HepG2 (cell line): ENCODE measurements around the gene DCP1B. TPM values are rescaled to one million over a fixed set of nuclear protein-coding genes. Genes with fewer than 3 reads are reported as not detected.

Source experiments
- HNF4G ChIP-seq, 2 experiments: sonication (generic) in 1 of 2; formaldehyde crosslinking in 1 of 2; IDR thresholded peaks; 2 replicates each; pipeline versions ENCODE4 v1.4.0 to v1.6.1; 2011 to 2020; ENCODE audit warnings: borderline replicate concordance in 2 of 2, low read depth in 2 of 2, mild to moderate bottlenecking in 2 of 2, low read length in 1 of 2, missing genetic modification reagents in 1 of 2, moderate library complexity in 1 of 2
- HOXA9 ChIP-seq: sonication (generic); formaldehyde crosslinking; IDR thresholded peaks from 2 replicates; pipeline ENCODE4 v1.8.1; 2022; ENCODE audit warnings: missing genetic modification reagents, mild to moderate bottlenecking, moderate library complexity, borderline replicate concordance
- KAT8 ChIP-seq: IDR thresholded peaks from 2 replicates; pipeline ENCODE4 v1.6.1; 2016; ENCODE audit warnings: missing genetic modification reagents, missing compliant biosample characterization
- SMYD3 ChIP-seq: sonication (generic); formaldehyde crosslinking; IDR thresholded peaks from 2 replicates; pipeline ENCODE4 v1.8.1; 2023; ENCODE audit warnings: mild to moderate bottlenecking, missing genetic modification reagents
- TBX2 ChIP-seq: sonication (generic); formaldehyde crosslinking; IDR thresholded peaks from 2 replicates; pipeline ENCODE4 v1.5.0; 2020; ENCODE audit warnings: missing genetic modification reagents, mild to moderate bottlenecking, borderline replicate concordance
- YEATS4 ChIP-seq: sonication (generic); formaldehyde crosslinking; IDR thresholded peaks from 2 replicates; pipeline ENCODE4 v1.4.0; 2020; ENCODE audit warnings: missing genetic modification reagents, borderline replicate concordance
- ZNF138 ChIP-seq: sonication (generic); formaldehyde crosslinking; IDR thresholded peaks from 2 replicates; pipeline ENCODE4 v1.5.0; 2020; ENCODE audit warnings: mild to moderate bottlenecking, low read depth, missing genetic modification reagents
- ZNF33B ChIP-seq: sonication (generic); formaldehyde crosslinking; IDR thresholded peaks from 2 replicates; pipeline ENCODE4 v1.5.1; 2020; ENCODE audit warnings: mild to moderate bottlenecking, missing genetic modification reagents
- ZNF83 ChIP-seq: sonication (generic); formaldehyde crosslinking; IDR thresholded peaks from 2 replicates; pipeline ENCODE4 v1.4.0; 2020; ENCODE audit warnings: missing genetic modification reagents, mild to moderate bottlenecking, borderline replicate concordance
- polyA plus RNA-seq, 8 experiments: library from polyadenylated mRNA; depleted of rRNA in 3 of 8; stranded (reverse) in 7 of 8; unstranded in 1 of 8; fragments of >200 nt; fragmentation: Illumina TruSeq in 4 of 8; extraction: Trizol in 4 of 8; gene quantifications; 2 replicates each; pipeline versions ENCODE4 v1.2.1 to v1.2.3, GENCODE V29; 2011 to 2016; ENCODE audit warnings: low read depth in 4 of 8, missing spikeins in 1 of 8, mixed read lengths in 1 of 8; ENCODE audit not compliant: insufficient read depth in 1 of 8
- total RNA-seq, 5 experiments: library from RNA; depleted of rRNA; stranded (reverse); fragments of >200 nt; fragmentation: Illumina TruSeq; extraction: Trizol; gene quantifications; 2 replicates each; pipeline ENCODE4 v1.2.3, GENCODE V29; 2016; ENCODE audit warnings: low read depth in 1 of 5
- TF ChIP-seq, protein P1 (sequence below): sonication (generic); formaldehyde crosslinking; IDR thresholded peaks from 2 replicates; pipeline ENCODE4 v1.4.0; 2020; ENCODE audit warnings: missing genetic modification reagents
- TF ChIP-seq, protein P2 (sequence below), 2 experiments: sonication (generic) in 1 of 2; formaldehyde crosslinking in 1 of 2; IDR thresholded peaks; 2 replicates each; pipeline versions ENCODE4 v1.4.0 to v1.6.1; 2018 to 2020; ENCODE audit warnings: missing genetic modification reagents in 2 of 2, borderline replicate concordance in 1 of 2, low read depth in 1 of 2, mild to moderate bottlenecking in 1 of 2, missing biosample characterization in 1 of 2
- TF ChIP-seq, protein P3 (sequence below): sonication (generic); formaldehyde crosslinking; IDR thresholded peaks from 2 replicates; pipeline ENCODE4 v1.4.0; 2020; ENCODE audit warnings: missing genetic modification reagents
- TF ChIP-seq, protein P4 (sequence below): sonication (generic); formaldehyde crosslinking; IDR thresholded peaks from 2 replicates; pipeline ENCODE4 v1.5.0; 2020; ENCODE audit warnings: mild to moderate bottlenecking, missing genetic modification reagents
- TF ChIP-seq, protein P5 (sequence below): sonication (generic); formaldehyde crosslinking; IDR thresholded peaks from 2 replicates; pipeline ENCODE4 v1.4.0; 2020; ENCODE audit warnings: missing genetic modification reagents

DCP1B gene
- total and polyA plus RNA-seq, 2 of the 13 experiments (the other 11 are each of a cell fraction or from before 2014, with no cell fraction given) = 11.4 to 27.2 TPM

DNA sequence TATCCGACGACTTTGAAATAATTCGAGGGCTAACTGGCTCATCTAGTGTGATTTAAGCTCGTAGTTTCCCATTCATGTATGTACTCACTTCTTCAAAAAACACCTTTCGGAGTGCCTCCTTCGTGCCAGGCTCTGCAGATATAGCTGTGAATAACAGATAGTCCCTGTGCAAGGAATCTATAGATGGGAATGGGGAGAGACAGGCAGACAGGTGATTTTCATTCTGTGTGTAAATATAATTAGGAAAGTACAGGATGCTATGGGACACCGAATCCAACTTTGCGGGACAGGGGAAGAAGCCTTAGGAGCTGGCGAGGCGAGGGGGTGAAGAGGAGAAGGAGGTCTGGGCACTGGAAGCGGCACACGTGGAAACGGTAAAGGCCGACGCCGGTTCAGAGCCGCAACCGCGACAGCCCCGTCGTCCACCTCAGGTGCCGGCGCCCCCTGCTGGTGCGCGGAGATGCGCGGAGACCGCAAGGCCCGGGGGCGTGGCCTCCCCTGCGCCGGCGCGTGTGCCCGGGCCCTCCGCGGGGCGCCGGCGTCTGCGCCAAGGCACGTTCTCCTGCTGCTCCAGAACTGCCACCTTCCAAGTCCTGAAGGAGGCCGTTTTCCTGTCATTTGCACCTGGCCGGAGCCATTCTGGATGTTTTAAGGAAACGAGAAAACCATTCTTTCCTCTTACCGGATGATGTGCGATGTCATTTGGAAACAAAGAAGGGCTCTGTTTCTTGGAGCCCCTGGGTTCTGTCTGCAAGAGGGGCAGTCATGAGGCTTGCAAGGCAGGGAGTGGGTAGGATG lies 30.6 kb upstream of the DCP1B start (continued):
- TF ChIP-seq, protein P1, sequence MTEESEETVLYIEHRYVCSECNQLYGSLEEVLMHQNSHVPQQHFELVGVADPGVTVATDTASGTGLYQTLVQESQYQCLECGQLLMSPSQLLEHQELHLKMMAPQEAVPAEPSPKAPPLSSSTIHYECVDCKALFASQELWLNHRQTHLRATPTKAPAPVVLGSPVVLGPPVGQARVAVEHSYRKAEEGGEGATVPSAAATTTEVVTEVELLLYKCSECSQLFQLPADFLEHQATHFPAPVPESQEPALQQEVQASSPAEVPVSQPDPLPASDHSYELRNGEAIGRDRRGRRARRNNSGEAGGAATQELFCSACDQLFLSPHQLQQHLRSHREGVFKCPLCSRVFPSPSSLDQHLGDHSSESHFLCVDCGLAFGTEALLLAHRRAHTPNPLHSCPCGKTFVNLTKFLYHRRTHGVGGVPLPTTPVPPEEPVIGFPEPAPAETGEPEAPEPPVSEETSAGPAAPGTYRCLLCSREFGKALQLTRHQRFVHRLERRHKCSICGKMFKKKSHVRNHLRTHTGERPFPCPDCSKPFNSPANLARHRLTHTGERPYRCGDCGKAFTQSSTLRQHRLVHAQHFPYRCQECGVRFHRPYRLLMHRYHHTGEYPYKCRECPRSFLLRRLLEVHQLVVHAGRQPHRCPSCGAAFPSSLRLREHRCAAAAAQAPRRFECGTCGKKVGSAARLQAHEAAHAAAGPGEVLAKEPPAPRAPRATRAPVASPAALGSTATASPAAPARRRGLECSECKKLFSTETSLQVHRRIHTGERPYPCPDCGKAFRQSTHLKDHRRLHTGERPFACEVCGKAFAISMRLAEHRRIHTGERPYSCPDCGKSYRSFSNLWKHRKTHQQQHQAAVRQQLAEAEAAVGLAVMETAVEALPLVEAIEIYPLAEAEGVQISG (CRISPR knock-in tag) = peak; percentile 57; the same call in 1 of the 2 replicates
- TF ChIP-seq, protein P2, sequence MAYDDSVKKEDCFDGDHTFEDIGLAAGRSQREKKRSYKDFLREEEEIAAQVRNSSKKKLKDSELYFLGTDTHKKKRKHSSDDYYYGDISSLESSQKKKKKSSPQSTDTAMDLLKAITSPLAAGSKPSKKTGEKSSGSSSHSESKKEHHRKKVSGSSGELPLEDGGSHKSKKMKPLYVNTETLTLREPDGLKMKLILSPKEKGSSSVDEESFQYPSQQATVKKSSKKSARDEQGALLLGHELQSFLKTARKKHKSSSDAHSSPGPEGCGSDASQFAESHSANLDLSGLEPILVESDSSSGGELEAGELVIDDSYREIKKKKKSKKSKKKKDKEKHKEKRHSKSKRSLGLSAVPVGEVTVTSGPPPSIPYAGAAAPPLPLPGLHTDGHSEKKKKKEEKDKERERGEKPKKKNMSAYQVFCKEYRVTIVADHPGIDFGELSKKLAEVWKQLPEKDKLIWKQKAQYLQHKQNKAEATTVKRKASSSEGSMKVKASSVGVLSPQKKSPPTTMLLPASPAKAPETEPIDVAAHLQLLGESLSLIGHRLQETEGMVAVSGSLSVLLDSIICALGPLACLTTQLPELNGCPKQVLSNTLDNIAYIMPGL (CRISPR knock-in tag; IDR thresholded peaks at IDR 0.05; ENCODE audit: borderline replicate concordance in 1 of 2, low read depth in 1 of 2) = peak; percentile 79 to 82
- TF ChIP-seq, protein P3, sequence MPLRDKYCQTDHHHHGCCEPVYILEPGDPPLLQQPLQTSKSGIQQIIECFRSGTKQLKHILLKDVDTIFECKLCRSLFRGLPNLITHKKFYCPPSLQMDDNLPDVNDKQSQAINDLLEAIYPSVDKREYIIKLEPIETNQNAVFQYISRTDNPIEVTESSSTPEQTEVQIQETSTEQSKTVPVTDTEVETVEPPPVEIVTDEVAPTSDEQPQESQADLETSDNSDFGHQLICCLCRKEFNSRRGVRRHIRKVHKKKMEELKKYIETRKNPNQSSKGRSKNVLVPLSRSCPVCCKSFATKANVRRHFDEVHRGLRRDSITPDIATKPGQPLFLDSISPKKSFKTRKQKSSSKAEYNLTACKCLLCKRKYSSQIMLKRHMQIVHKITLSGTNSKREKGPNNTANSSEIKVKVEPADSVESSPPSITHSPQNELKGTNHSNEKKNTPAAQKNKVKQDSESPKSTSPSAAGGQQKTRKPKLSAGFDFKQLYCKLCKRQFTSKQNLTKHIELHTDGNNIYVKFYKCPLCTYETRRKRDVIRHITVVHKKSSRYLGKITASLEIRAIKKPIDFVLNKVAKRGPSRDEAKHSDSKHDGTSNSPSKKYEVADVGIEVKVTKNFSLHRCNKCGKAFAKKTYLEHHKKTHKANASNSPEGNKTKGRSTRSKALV = peak; percentile 83
- no peak for TF ChIP-seq ZNF138
- TF ChIP-seq YEATS4 (CRISPR knock-in tag) = peak; percentile 39; the same call in 1 of the 2 replicates
- TF ChIP-seq HOXA9 (CRISPR knock-in tag) = 0 out of 2 replicates have a peak, but pooled peaks have one; percentile 34
- TF ChIP-seq ZNF33B (CRISPR knock-in tag) = peak; percentile 45; the same call in 1 of the 2 replicates
- TF ChIP-seq SMYD3 (CRISPR knock-in tag) = peak; percentile 60; the same call in 1 of the 2 replicates
- TF ChIP-seq, protein P4, sequence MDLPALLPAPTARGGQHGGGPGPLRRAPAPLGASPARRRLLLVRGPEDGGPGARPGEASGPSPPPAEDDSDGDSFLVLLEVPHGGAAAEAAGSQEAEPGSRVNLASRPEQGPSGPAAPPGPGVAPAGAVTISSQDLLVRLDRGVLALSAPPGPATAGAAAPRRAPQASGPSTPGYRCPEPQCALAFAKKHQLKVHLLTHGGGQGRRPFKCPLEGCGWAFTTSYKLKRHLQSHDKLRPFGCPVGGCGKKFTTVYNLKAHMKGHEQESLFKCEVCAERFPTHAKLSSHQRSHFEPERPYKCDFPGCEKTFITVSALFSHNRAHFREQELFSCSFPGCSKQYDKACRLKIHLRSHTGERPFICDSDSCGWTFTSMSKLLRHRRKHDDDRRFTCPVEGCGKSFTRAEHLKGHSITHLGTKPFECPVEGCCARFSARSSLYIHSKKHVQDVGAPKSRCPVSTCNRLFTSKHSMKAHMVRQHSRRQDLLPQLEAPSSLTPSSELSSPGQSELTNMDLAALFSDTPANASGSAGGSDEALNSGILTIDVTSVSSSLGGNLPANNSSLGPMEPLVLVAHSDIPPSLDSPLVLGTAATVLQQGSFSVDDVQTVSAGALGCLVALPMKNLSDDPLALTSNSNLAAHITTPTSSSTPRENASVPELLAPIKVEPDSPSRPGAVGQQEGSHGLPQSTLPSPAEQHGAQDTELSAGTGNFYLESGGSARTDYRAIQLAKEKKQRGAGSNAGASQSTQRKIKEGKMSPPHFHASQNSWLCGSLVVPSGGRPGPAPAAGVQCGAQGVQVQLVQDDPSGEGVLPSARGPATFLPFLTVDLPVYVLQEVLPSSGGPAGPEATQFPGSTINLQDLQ (CRISPR knock-in tag) = peak; percentile 27; the same call in 1 of the 2 replicates
- peak; percentile 42; the same call in 1 of the 2 replicates for TF ChIP-seq TBX2 (CRISPR knock-in tag)
- TF ChIP-seq, protein P5, sequence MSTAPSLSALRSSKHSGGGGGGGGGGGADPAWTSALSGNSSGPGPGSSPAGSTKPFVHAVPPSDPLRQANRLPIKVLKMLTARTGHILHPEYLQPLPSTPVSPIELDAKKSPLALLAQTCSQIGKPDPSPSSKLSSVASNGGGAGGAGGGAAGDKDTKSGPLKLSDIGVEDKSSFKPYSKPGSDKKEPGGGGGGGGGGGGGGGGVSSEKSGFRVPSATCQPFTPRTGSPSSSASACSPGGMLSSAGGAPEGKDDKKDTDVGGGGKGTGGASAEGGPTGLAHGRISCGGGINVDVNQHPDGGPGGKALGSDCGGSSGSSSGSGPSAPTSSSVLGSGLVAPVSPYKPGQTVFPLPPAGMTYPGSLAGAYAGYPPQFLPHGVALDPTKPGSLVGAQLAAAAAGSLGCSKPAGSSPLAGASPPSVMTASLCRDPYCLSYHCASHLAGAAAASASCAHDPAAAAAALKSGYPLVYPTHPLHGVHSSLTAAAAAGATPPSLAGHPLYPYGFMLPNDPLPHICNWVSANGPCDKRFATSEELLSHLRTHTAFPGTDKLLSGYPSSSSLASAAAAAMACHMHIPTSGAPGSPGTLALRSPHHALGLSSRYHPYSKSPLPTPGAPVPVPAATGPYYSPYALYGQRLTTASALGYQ (CRISPR knock-in tag) = no peak
- TF ChIP-seq KAT8 (CRISPR knock-in tag) = 0 out of 2 replicates have a peak, but pooled peaks have one; percentile 18
- 0 out of 2 replicates have a peak, but pooled peaks have one; percentile 23 for TF ChIP-seq ZNF83 (CRISPR knock-in tag)
- TF ChIP-seq HNF4G (IDR thresholded peaks at IDR 0.05; ENCODE audit: borderline replicate concordance, low read depth, low read length) = no peak
- no peak; the same call in 1 of the 2 replicates for TF ChIP-seq HNF4G (CRISPR knock-in tag; IDR thresholded peaks at IDR 0.05; ENCODE audit: borderline replicate concordance, low read depth)
